Activated CD4-positive, alpha-beta T cell treated with anti-CD3 and anti-CD28 coated beads for 48 hours (primary cell): ENCODE data around the gene SVIL.

Experiments
- DNase-seq: peaks from one replicate; pipeline ENCODE4 v3.0.0-alpha.2; 2020

The SVIL gene

GRCh38 chr10:29634764-29635625 lies at the start of gene SVIL:
TSS of gene SVIL (minus strand) at chr10:29634971. CDS start at chr10:29555058, 79,913 bp downstream.
- no peak for DNase-seq

- DNase-seq, result peak; percentile 50
These were observed 47.1 kb upstream of the SVIL start for GRCh38 chr10:29681676-29682448.

GRCh38 chr10:29680091-29680490 lies 45.3 kb upstream of the SVIL start:
- DNase-seq, result no peak

GRCh38 chr10:29676732-29677131 lies 42.0 kb upstream of the SVIL start:
- DNase-seq, result no peak

GRCh38 chr10:29675984-29676383 lies 41.2 kb upstream of the SVIL start:
- no peak for DNase-seq

- DNase-seq, result no peak
These were observed 37.2 kb upstream of the SVIL start for GRCh38 chr10:29671968-29672367.

GRCh38 chr10:29671228-29671780 lies 36.5 kb upstream of the SVIL start:
- DNase-seq, result no peak

- DNase-seq, result no peak
These were observed 36.0 kb upstream of the SVIL start for GRCh38 chr10:29670761-29671160.

GRCh38 chr10:29669149-29669548 lies 34.4 kb upstream of the SVIL start:
- DNase-seq, result no peak

GRCh38 chr10:29668628-29669027 lies 33.9 kb upstream of the SVIL start:
- DNase-seq, result no peak

GRCh38 chr10:29667191-29667590 lies 32.4 kb upstream of the SVIL start:
- no peak for DNase-seq

GRCh38 chr10:29666201-29666600 lies 31.4 kb upstream of the SVIL start:
- DNase-seq, result no peak

- DNase-seq, result no peak
These were observed 28.9 kb upstream of the SVIL start for GRCh38 chr10:29663718-29664117.

- peak; percentile 67 for DNase-seq
These were observed 24.5 kb upstream of the SVIL start for GRCh38 chr10:29658984-29659965.

- no peak for DNase-seq
These were observed 23.0 kb upstream of the SVIL start for GRCh38 chr10:29657719-29658274.

GRCh38 chr10:29656451-29656992 lies 21.8 kb upstream of the SVIL start:
- DNase-seq, result no peak

GRCh38 chr10:29652192-29652591 lies 17.4 kb upstream of the SVIL start:
- no peak for DNase-seq

GRCh38 chr10:29651767-29652166 lies 17.0 kb upstream of the SVIL start:
- DNase-seq, result no peak

- no peak for DNase-seq
These were observed 15.8 kb upstream of the SVIL start for GRCh38 chr10:29650552-29650944.

GRCh38 chr10:29649561-29650551 lies 15.1 kb upstream of the SVIL start:
- DNase-seq, result no peak

GRCh38 chr10:29648983-29649268 lies 14.2 kb upstream of the SVIL start:
- no peak for DNase-seq
